Smooth muscle cell (in vitro differentiated cells): Measurements from ENCODE around the gene PLA1A. TPM values are rescaled to one million over a fixed set of nuclear protein-coding genes. Genes with fewer than 3 reads are reported as not detected.
"Not testable (repeated sequence)": the region's sequence is repeated elsewhere in the genome, so short reads cannot be mapped to it uniquely, and the experiment has no call there.

Experiments
- DNase-seq: peaks from one replicate; lab custom pipeline; 2025; ENCODE audit not compliant: unreplicated experiment; lab: John Stamatoyannopoulos, UW
- H2AFZ ChIP-seq: fragments of 200-600 bp; sonication (generic); 2 replicates; pipeline ENCODE4 v1.6.0; 2016; ENCODE audit warnings: antibody characterized with exemption, low read depth, mild to moderate bottlenecking
- H3F3A ChIP-seq: fragments of 200-600 bp; sonication (generic); 2 replicates; pipeline ENCODE4 v1.6.0; 2017; ENCODE audit warnings: antibody characterized with exemption, low read depth
- H3K27ac ChIP-seq: fragments of 200-600 bp; sonication (generic); 2 replicates; pipeline ENCODE4 v1.5.1; 2016; ENCODE audit warnings: low read depth, mild to moderate bottlenecking
- H3K27me3 ChIP-seq: fragments of 200-600 bp; sonication (generic); 2 replicates; pipeline ENCODE4 v1.6.1; 2016; ENCODE audit warnings: low read depth, mild to moderate bottlenecking
- H3K36me3 ChIP-seq: fragments of 200-600 bp; sonication (generic); 2 replicates; pipeline ENCODE4 v1.5.1; 2016; ENCODE audit warnings: low read depth
- H3K4me1 ChIP-seq: fragments of 200-600 bp; sonication (generic); 2 replicates; pipeline ENCODE4 v1.5.1; 2016; ENCODE audit warnings: low read depth
- H3K4me2 ChIP-seq: fragments of 200-600 bp; sonication (generic); 2 replicates; pipeline ENCODE4 v1.6.0; 2016; ENCODE audit warnings: mild to moderate bottlenecking
- H3K4me3 ChIP-seq: fragments of 200-600 bp; sonication (generic); 2 replicates; pipeline ENCODE4 v1.5.1; 2016; ENCODE audit warnings: mild to moderate bottlenecking
- H3K79me2 ChIP-seq: fragments of 200-600 bp; sonication (generic); 2 replicates; pipeline ENCODE4 v1.6.0; 2016; ENCODE audit warnings: low read depth, mild to moderate bottlenecking
- H3K9ac ChIP-seq: fragments of 200-600 bp; sonication (generic); 2 replicates; pipeline ENCODE4 v1.6.0; 2016; ENCODE audit warnings: low read depth
- H3K9me3 ChIP-seq: fragments of 200-600 bp; sonication (generic); replicated peaks from 2 replicates; pipeline ENCODE4 v1.5.1; 2016; ENCODE audit warnings: low read depth
- H4K20me1 ChIP-seq: fragments of 200-600 bp; sonication (generic); 2 replicates; pipeline ENCODE4 v1.6.0; 2016; ENCODE audit warnings: low read depth
- CTCF ChIP-seq: fragments of 200-600 bp; sonication (generic); IDR thresholded peaks from 2 replicates; pipeline ENCODE4 v1.5.1; 2017; ENCODE audit warnings: borderline replicate concordance, mild to moderate bottlenecking, antibody characterized with exemption; ENCODE audit not compliant: insufficient read depth, poor library complexity, severe bottlenecking
- WGBS: methylation state at CpG from one replicate; pipeline ENCODE4 v1.1.7; 2016; ENCODE audit warnings: low lambda C conversion rate; 5-methylcytosine and 5-hydroxymethylcytosine counted together
- polyA plus RNA-seq: library from polyadenylated mRNA; unstranded; fragments of >200 nt; fragmentation: Nextera tagmentation; extraction: Ambion mirVana; gene quantifications from 2 replicates; pipeline ENCODE4 v1.2.1, GENCODE V29; 2016
- total RNA-seq: library from RNA; depleted of rRNA; stranded (reverse); fragments of >200 nt; gene quantifications from 2 replicates; pipeline ENCODE4 v1.2.3, GENCODE V29; 2014

Gene PLA1A
- total and polyA plus RNA-seq, 2 experiments from 2014 or later, result not detected

GRCh38 chr3:119676771-119677640, 79.3 kb downstream of the PLA1A start, which contains the start of gene COX17:
Gene COX17, minus strand, starts transcription at chr3:119677406. Its CDS starts 96 bp downstream, at chr3:119677310.
- under 1% methylated on average over 47 of the region's 54 CpGs for WGBS
- no peak for TF ChIP-seq CTCF

DNA sequence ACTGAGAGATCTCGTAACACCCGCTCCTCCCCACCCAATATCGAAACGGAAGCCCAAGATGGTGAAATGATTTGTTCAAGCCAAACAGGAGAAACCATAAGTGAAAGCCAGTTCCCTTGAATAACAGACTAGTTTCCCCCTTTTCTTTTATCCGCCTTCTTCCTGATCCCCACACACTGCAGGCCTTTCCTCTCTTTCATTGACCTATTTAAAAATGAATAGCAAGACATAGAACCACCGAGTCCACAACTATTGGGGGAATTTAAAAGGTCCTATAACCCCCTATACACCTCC, 79.9 kb downstream of the PLA1A start:
- no peak for TF ChIP-seq CTCF
- H2AFZ ChIP-seq, result peak overlapping the region; percentile 99
- peaks cover 2% of the 10 kb centered on the region for H3K36me3 ChIP-seq
- WGBS, result 21% methylated on average over 6 of the region's 6 CpGs
- H3K4me3 ChIP-seq, result peak overlapping the region; percentile 59
- H3K9me3 ChIP-seq, result no peaks in the 10 kb centered on the region
- H3K4me1 ChIP-seq, result peaks cover 15% of the 10 kb centered on the region
- no peak for DNase-seq
- no peak overlapping the region for H3K9ac ChIP-seq
- no peaks in the 10 kb centered on the region for H4K20me1 ChIP-seq
- H3K27me3 ChIP-seq, result no peaks in the 10 kb centered on the region
- H3K79me2 ChIP-seq, result peaks cover 20% of the 10 kb centered on the region
- H3K27ac ChIP-seq, result peak overlapping the region; percentile 19
- H3F3A ChIP-seq, result no peaks in the 10 kb centered on the region
- H3K4me2 ChIP-seq, result peak overlapping the region; percentile 89

More at GRCh38 chr3:119676771-119677640, 79.3 kb downstream of the PLA1A start, which contains the start of gene COX17:
- H2AFZ ChIP-seq, result peak within 1 kb of the TSS; percentile 99
- DNase-seq, result peak; percentile 69
- peaks cover 2% of the 10 kb centered on the region for H3K36me3 ChIP-seq
- peaks cover 15% of the 10 kb centered on the region for H3K4me1 ChIP-seq
- peaks cover 20% of the 10 kb centered on the region for H3K79me2 ChIP-seq
- peak within 1 kb of the TSS; percentile 60 for H3K9ac ChIP-seq
- H3K27me3 ChIP-seq, result no peaks in the 10 kb centered on the region
- peak within 1 kb of the TSS; percentile 59 for H3K4me3 ChIP-seq
- H3K9me3 ChIP-seq, result no peaks in the 10 kb centered on the region
- H3K4me2 ChIP-seq, result peak within 1 kb of the TSS; percentile 89
- no peaks in the 10 kb centered on the region for H4K20me1 ChIP-seq
- no peaks in the 10 kb centered on the region for H3F3A ChIP-seq
- peak within 1 kb of the TSS; percentile 39 for H3K27ac ChIP-seq

DNA sequence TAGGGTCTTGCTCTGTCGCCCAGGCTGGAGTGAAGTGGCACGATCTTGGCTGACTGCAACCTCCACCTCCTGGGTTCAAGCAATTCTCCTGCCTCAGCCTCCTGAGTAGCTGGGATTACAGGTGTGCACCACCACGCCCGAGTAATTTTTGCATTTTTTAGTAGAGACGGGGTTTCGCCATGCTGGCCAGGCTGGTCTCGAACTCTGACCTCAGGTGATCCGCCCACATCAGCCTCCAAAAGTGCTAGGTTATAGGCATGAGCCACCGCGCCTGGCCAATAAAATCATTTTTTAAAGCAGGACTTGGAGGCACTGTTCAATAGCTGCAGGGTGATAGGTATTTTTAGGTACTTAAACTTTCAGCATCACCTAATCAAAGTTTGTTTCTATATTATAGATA, 80.5 kb downstream of the PLA1A start:
- not testable (repeated sequence) for H3K9me3 ChIP-seq, H4K20me1 ChIP-seq, H3F3A ChIP-seq, H3K4me2 ChIP-seq, H3K4me3 ChIP-seq, H2AFZ ChIP-seq, H3K36me3 ChIP-seq, DNase-seq, H3K9ac ChIP-seq, H3K27ac ChIP-seq, H3K27me3 ChIP-seq
- H3K4me1 ChIP-seq, result peaks cover 15% of the 10 kb centered on the region
- WGBS, result 97% methylated on average over 10 of the region's 10 CpGs
- H3K79me2 ChIP-seq, result peaks cover 20% of the 10 kb centered on the region

Other genes starting within 250 kb of the PLA1A start
- 79.2 and 129 TPM in 2 replicates for gene TMEM39A, start 134.3 kb upstream of the PLA1A start, total RNA-seq
- 59.6 and 64.6 TPM in 2 replicates for gene TMEM39A, start 134.3 kb upstream of the PLA1A start, polyA plus RNA-seq
- 14.6 and 21.1 TPM in 2 replicates for gene POGLUT1, start 128.9 kb upstream of the PLA1A start, total RNA-seq
- gene POGLUT1, start 128.9 kb upstream of the PLA1A start, polyA plus RNA-seq, result 12.1 and 15.4 TPM in 2 replicates
- gene TIMMDC1, start 99.3 kb upstream of the PLA1A start, total RNA-seq, result 66.1 and 83.8 TPM in 2 replicates
- gene TIMMDC1, start 99.3 kb upstream of the PLA1A start, polyA plus RNA-seq, result 145 and 156 TPM in 2 replicates
- 0.04 TPM in 1 of 2 replicates, not detected in the other for gene CD80, start 38.3 kb upstream of the PLA1A start, total RNA-seq
- gene CD80, start 38.3 kb upstream of the PLA1A start, polyA plus RNA-seq, result not detected in 2 replicates
- 1.3 and 3.3 TPM in 2 replicates for gene ADPRH, start 18.4 kb upstream of the PLA1A start, total RNA-seq
- 2.2 and 2.9 TPM in 2 replicates for gene ADPRH, start 18.4 kb upstream of the PLA1A start, polyA plus RNA-seq
- 1.2 and 2.1 TPM in 2 replicates for gene POPDC2, start 62.7 kb downstream of the PLA1A start, total RNA-seq
- 0.94 and 1.5 TPM in 2 replicates for gene POPDC2, start 62.7 kb downstream of the PLA1A start, polyA plus RNA-seq
- gene COX17, start 79.5 kb downstream of the PLA1A start, total RNA-seq, result 22.7 and 69.4 TPM in 2 replicates
- gene COX17, start 79.5 kb downstream of the PLA1A start, polyA plus RNA-seq, result 47.0 and 60.0 TPM in 2 replicates
- 0.36 TPM in 1 of 2 replicates, not detected in the other for gene CFAP91, start 105.1 kb downstream of the PLA1A start, total RNA-seq
- gene CFAP91, start 105.1 kb downstream of the PLA1A start, polyA plus RNA-seq, result 0.40 TPM in 1 of 2 replicates, not detected in the other
- gene NR1I2, start 184.2 kb downstream of the PLA1A start, total RNA-seq, result not detected in 2 replicates
- gene NR1I2, start 184.2 kb downstream of the PLA1A start, polyA plus RNA-seq, result not detected in 2 replicates